CD4-positive, alpha-beta T cell (primary cell): ENCODE results near the gene LRRC47. TPM values are rescaled to one million over a fixed set of nuclear protein-coding genes. Genes with fewer than 3 reads are reported as not detected.

ENCODE experiments used
- ATAC-seq: fragments of 200-7000 bp; cut with Tn5 transposase; one replicate; pipeline ENCODE4 v1.10.0; 2022; ENCODE audit warnings: mild to moderate bottlenecking; ENCODE audit not compliant: poor library complexity
- CTCF ChIA-PET: fragments of 350-600 bp; sonication (Branson Sonifier 250); formaldehyde crosslinking; loops from one replicate; lab custom pipeline; 2021; ENCODE audit warnings: antibody characterized with exemption, inconsistent platforms; lab: Charles Lee
- POLR2A ChIA-PET: fragments of 350-600 bp; sonication (Branson Sonifier 250); formaldehyde crosslinking; loops from one replicate; lab custom pipeline; 2021; ENCODE audit warnings: antibody characterized with exemption, inconsistent platforms; lab: Charles Lee
- DNase-seq, 14 experiments: peaks; one replicate each; pipeline ENCODE4 v3.0.0-alpha.2; 2013 to 2020; ENCODE audit warnings: mixed read lengths in 2 of 14
- H3K27ac ChIP-seq, 2 donors: one replicate each; pipeline versions ENCODE4 v1.5.1 to v1.7.0; 2013; ENCODE audit warnings: low read length in 2 of 2, low read depth in 1 of 2, mild to moderate bottlenecking in 1 of 2
- H3K27me3 ChIP-seq, 2 experiments: 1 replicate in 1 of 2; 2 replicates in 1 of 2; pipeline versions ENCODE4 v1.6.1 to v1.7.0; 2013; ENCODE audit warnings: low read length in 2 of 2, control low read depth in 1 of 2, mild to moderate bottlenecking in 1 of 2, moderate library complexity in 1 of 2; ENCODE audit not compliant: insufficient read depth in 2 of 2, control insufficient read depth in 1 of 2
- H3K36me3 ChIP-seq: one replicate; pipeline ENCODE4 v1.6.1; 2013; ENCODE audit warnings: low read length, control low read depth; ENCODE audit not compliant: insufficient read depth
- H3K4me1 ChIP-seq: one replicate; pipeline ENCODE4 v1.6.1; 2013; ENCODE audit warnings: low read length, control low read depth; ENCODE audit not compliant: insufficient read depth
- H3K4me3 ChIP-seq: one replicate; pipeline ENCODE4 v1.5.1; 2013; ENCODE audit warnings: mild to moderate bottlenecking, low read length, moderate library complexity
- H3K9me3 ChIP-seq, 2 experiments: 1 replicate in 1 of 2; 2 replicates in 1 of 2; pipeline versions ENCODE4 v1.6.1 to v1.7.0; 2013; ENCODE audit warnings: low read length in 2 of 2, mild to moderate bottlenecking in 2 of 2, control low read depth in 1 of 2, moderate library complexity in 1 of 2; ENCODE audit not compliant: control insufficient read depth in 1 of 2, insufficient read depth in 1 of 2
- H3K27ac Mint-ChIP-seq: one replicate; pipeline ENCODE4 v1.8.0; 2020; ENCODE audit warnings: mixed read lengths
- H3K27me3 Mint-ChIP-seq: one replicate; pipeline ENCODE4 v1.8.0; 2021; ENCODE audit warnings: mixed read lengths
- H3K36me3 Mint-ChIP-seq: one replicate; pipeline ENCODE4 v1.8.0; 2021; ENCODE audit warnings: low read depth, mixed read lengths
- H3K4me1 Mint-ChIP-seq: one replicate; pipeline ENCODE4 v1.8.0; 2021; ENCODE audit warnings: low read depth, mixed read lengths
- H3K4me3 Mint-ChIP-seq: one replicate; pipeline ENCODE4 v1.8.0; 2020; ENCODE audit warnings: mild to moderate bottlenecking, mixed read lengths
- H3K9me3 Mint-ChIP-seq: one replicate; pipeline ENCODE4 v1.8.0; 2020; ENCODE audit warnings: mixed read lengths
- CTCF ChIP-seq: fragments of 200-600 bp; IDR thresholded peaks from one replicate; pipeline ENCODE4 v1.8.0; 2022; ENCODE audit warnings: antibody characterized with exemption, mild to moderate bottlenecking
- intact Hi-C, 2 experiments: fragments of 100-400 bp; cut with DNase I in 1 of 2; cut with micrococcal nuclease in 1 of 2; formaldehyde crosslinking; loops; one replicate each; pipeline versions ENCODE4 v1.15.1 to v1.9.0; 2023 to 2025; cut with DNase I, micrococcal nuclease
- total RNA-seq, 174 experiments: library from RNA in 2 of 174; stranded (reverse) in 2 of 174; gene quantifications; one replicate each; pipeline ENCODE4 v1.2.3 and lab custom pipeline; 2021 to 2026

The LRRC47 gene
- total RNA-seq, 2 experiments from 2014 or later = 30.1 to 32.0 TPM

- peak overlapping the region; percentile 72 for H3K4me3 Mint-ChIP-seq
- H3K4me1 Mint-ChIP-seq = peaks cover 34% of the 10 kb centered on the region
- no peak overlapping the region for H3K27ac Mint-ChIP-seq
- Histone ChIP-seq H3K9me3 (peaks cover 0 to 8% of the 10 kb centered on the region in 2 experiments), H3K27ac (no peak overlapping the region), H3K36me3 (peaks cover 4% of the 10 kb centered on the region), H3K4me3 (peak overlapping the region; percentile 57), H3K4me1 (peaks cover 29% of the 10 kb centered on the region), H3K27me3 (no peaks in the 10 kb centered on the region)
- CTCF ChIA-PET = no interaction called here
- no peak for DNase-seq
- intact Hi-C loops = loop anchor here in 1 of 2 experiments (1.0 to 2.0 kb wide), 3 partner anchors 25 to 99 kb away; partner anchors contain the start of genes LRRC47 and SMIM1
- no peak for TF ChIP-seq CTCF
- H3K9me3 Mint-ChIP-seq = no peaks in the 10 kb centered on the region
- no peaks in the 10 kb centered on the region for H3K27me3 Mint-ChIP-seq
- ATAC-seq = no peak
- H3K36me3 Mint-ChIP-seq = peaks cover 12% of the 10 kb centered on the region
- POLR2A ChIA-PET = interaction anchor here (1.2 kb wide), 1 partner anchor 49 kb away, joined by 4 read pairs; the partner anchor contains the start of gene LRRC47
These were observed 48.8 kb downstream of the LRRC47 start for GRCh38 chr1:3747522-3747848.

GRCh38 chr1:3746830-3747521, 49.3 kb downstream of the LRRC47 start:
- peaks cover 29% of the 10 kb centered on the region for H3K4me1 ChIP-seq
- no peaks in the 10 kb centered on the region for H3K27me3 ChIP-seq
- Mint-ChIP-seq H3K4me3 (peak overlapping the region; percentile 79), H3K27me3 (no peaks in the 10 kb centered on the region), H3K36me3 (peaks cover 15% of the 10 kb centered on the region), H3K4me1 (peaks cover 34% of the 10 kb centered on the region), H3K27ac (peak overlapping the region; percentile 65), H3K9me3 (no peaks in the 10 kb centered on the region)
- DNase-seq = peak; percentile 76 to 94 (median 88)
- peak; percentile 98 for ATAC-seq
- peaks cover 0 to 8% of the 10 kb centered on the region in 2 experiments for H3K9me3 ChIP-seq
- H3K36me3 ChIP-seq = peaks cover 9% of the 10 kb centered on the region
- H3K4me3 ChIP-seq = peak overlapping the region; percentile 57
- ChIA-PET POLR2A (no interaction called here), CTCF (no interaction called here)
- intact Hi-C loops = loop anchor here in 1 of 2 experiments (1.0 to 2.0 kb wide), 3 partner anchors 26 to 98 kb away; partner anchors contain the start of genes LRRC47 and SMIM1
- peak overlapping the region; percentile 26 to 29 for H3K27ac ChIP-seq
- no peak for TF ChIP-seq CTCF

GRCh38 chr1:3746389-3746829, 49.9 kb downstream of the LRRC47 start:
- intact Hi-C loops = loop anchor here in 1 of 2 experiments (2.0 kb wide), 2 partner anchors 26 to 98 kb away; partner anchors contain the start of gene SMIM1
- H3K27ac Mint-ChIP-seq = peak overlapping the region; percentile 65
- peaks cover 11% of the 10 kb centered on the region for H3K36me3 ChIP-seq
- ChIA-PET CTCF (no interaction called here), POLR2A (no interaction called here)
- no peaks in the 10 kb centered on the region for H3K27me3 Mint-ChIP-seq
- peaks cover 34% of the 10 kb centered on the region for H3K4me1 Mint-ChIP-seq
- peak overlapping the region; percentile 57 for H3K4me3 ChIP-seq
- peak overlapping the region; percentile 26 to 29 for H3K27ac ChIP-seq
- H3K36me3 Mint-ChIP-seq = peaks cover 20% of the 10 kb centered on the region
- peak in 1 of 14 experiments; percentile 26 for DNase-seq
- no peaks in the 10 kb centered on the region for H3K9me3 Mint-ChIP-seq
- H3K4me3 Mint-ChIP-seq = peak overlapping the region; percentile 79
- no peak for TF ChIP-seq CTCF
- ATAC-seq = no peak
- H3K27me3 ChIP-seq = no peaks in the 10 kb centered on the region
- H3K9me3 ChIP-seq = peaks cover 0 to 8% of the 10 kb centered on the region in 2 experiments
- peaks cover 29% of the 10 kb centered on the region for H3K4me1 ChIP-seq
